ENCODE data around the gene TRA2A. TPM values are rescaled to one million over a fixed set of nuclear protein-coding genes. Genes with fewer than 3 reads are reported as not detected.

The TRA2A gene
- total and polyA plus RNA-seq, 9 of the 15 experiments (the other 6 are each of a cell fraction or from before 2014, with no cell fraction given), result 22.7 to 210 (median 73.9) TPM

GRCh38 chr7:23477157-23477499, 54.7 kb downstream of the TRA2A start:
- no peaks in the 10 kb centered on the region for H4K20me1 ChIP-seq (replicated peaks; ENCODE audit: control insufficient read depth, insufficient read depth, low read length)
- peaks cover 2 to 9% of the 10 kb centered on the region in 2 experiments; a peak in 2 of 5 replicates for H3K4me1 ChIP-seq (replicated peaks in 1 of 2; ENCODE audit: control insufficient read depth in 2 of 2, insufficient read depth in 2 of 2, low read length in 2 of 2)
- H3K27me3 ChIP-seq (ENCODE audit: control insufficient read depth in 2 of 2, insufficient read depth in 2 of 2, low read length in 2 of 2), result no peaks in the 10 kb centered on the region
- ChIA-PET POLR2A (interaction anchor here (0.6 to 0.9 kb wide), 4 partner anchors 13 to 348 kb away, joined by 3 to 6 read pairs (median 3); partner anchors contain the start of gene CCDC126), CTCF (ENCODE audit: low intra/inter-chr PET ratio) (no interaction called here)
- 0 out of 3 replicates have a peak, but pooled peaks cover 2% of the 10 kb centered on the region for H3K36me3 ChIP-seq (ENCODE audit: control insufficient read depth, insufficient read depth, low read length)
- peak overlapping the region; percentile 66; the same call in 1 of the 2 replicates for H3K4me3 ChIP-seq
- WGBS (ENCODE audit: insufficient coverage, low coverage, missing lambda C conversion rate), result 76% methylated on average over 1 of the region's 1 CpG
- in situ Hi-C loops (cut with MboI), result no loop called here
- intact Hi-C loops (cut with micrococcal nuclease), result no loop called here
- DNase-seq (ENCODE audit: extremely low read depth in 1 of 4, low spot score in 3 of 4), result no peak
- no peak overlapping the region for H2AFZ ChIP-seq (ENCODE audit: low read depth, low read length)
- TF ChIP-seq ZNF134 (CRISPR knock-in tag; conservative IDR thresholded peaks at IDR 0.05) (no peak), FUS (optimal IDR thresholded peaks at IDR 0.05; ENCODE audit: low read depth, low read length) (no peak), KDM1A (IDR thresholded peaks at IDR 0.05) (peak; percentile 72 to 84)
- H3K9me3 ChIP-seq (replicated peaks; ENCODE audit: control insufficient read depth, insufficient read depth, low read depth, low read length), result no peaks in the 10 kb centered on the region
- no TSS peak for BruUV-seq (replicated peaks)
- ATAC-seq, result no peak
- H3K9ac ChIP-seq (ENCODE audit: insufficient read depth in 1 of 2, low read depth in 2 of 2, low read length in 2 of 2), result peak overlapping the region in 1 of 2 experiments; percentile 98; a peak in 2 of 4 replicates
- H3K79me2 ChIP-seq (ENCODE audit: control insufficient read depth, insufficient read depth, low read length), result peaks cover 66% of the 10 kb centered on the region
- no peaks in the 10 kb centered on the region for H3K9me1 ChIP-seq (ENCODE audit: control insufficient read depth, insufficient read depth, low read length)
- H3K4me2 ChIP-seq (ENCODE audit: insufficient read depth, low read length), result peak overlapping the region; percentile 73
- FAIRE-seq, result no peak
- H3K27ac ChIP-seq (ENCODE audit: extremely low read depth, low read depth, low read length), result no peak overlapping the region

GRCh38 chr7:23476286-23477156, 55.3 kb downstream of the TRA2A start:
- H3K9ac ChIP-seq (ENCODE audit: insufficient read depth in 1 of 2, low read depth in 2 of 2, low read length in 2 of 2), result peak overlapping the region in 1 of 2 experiments; percentile 98; a peak in 3 of 4 replicates
- no peaks in the 10 kb centered on the region for H3K27me3 ChIP-seq (ENCODE audit: control insufficient read depth in 2 of 2, insufficient read depth in 2 of 2, low read length in 2 of 2)
- ATAC-seq (peak; percentile 0; the same call in 1 of the 3 replicates), FAIRE-seq (no peak), DNase-seq (ENCODE audit: extremely low read depth in 1 of 4, low spot score in 3 of 4) (peak in 2 of 4 experiments; percentile 16 to 34)
- peak overlapping the region; percentile 73 for H3K4me2 ChIP-seq (ENCODE audit: insufficient read depth, low read length)
- intact Hi-C loops (cut with micrococcal nuclease), result no loop called here
- H3K9me1 ChIP-seq (ENCODE audit: control insufficient read depth, insufficient read depth, low read length), result no peaks in the 10 kb centered on the region
- no TSS peak for BruUV-seq (replicated peaks)
- no peaks in the 10 kb centered on the region for H3K9me3 ChIP-seq (replicated peaks; ENCODE audit: control insufficient read depth, insufficient read depth, low read depth, low read length)
- peaks cover 2 to 9% of the 10 kb centered on the region in 2 experiments; a peak in 2 of 5 replicates for H3K4me1 ChIP-seq (replicated peaks in 1 of 2; ENCODE audit: control insufficient read depth in 2 of 2, insufficient read depth in 2 of 2, low read length in 2 of 2)
- H2AFZ ChIP-seq (ENCODE audit: low read depth, low read length), result no peak overlapping the region
- no peaks in the 10 kb centered on the region for H4K20me1 ChIP-seq (replicated peaks; ENCODE audit: control insufficient read depth, insufficient read depth, low read length)
- H3K4me3 ChIP-seq, result peak overlapping the region; percentile 66
- in situ Hi-C loops (cut with MboI), result no loop called here
- ChIA-PET CTCF (ENCODE audit: low intra/inter-chr PET ratio) (interaction anchor here (0.5 kb wide), 1 partner anchor 31 kb away, joined by 3 read pairs; no protein-coding TSS in a partner anchor), POLR2A (interaction anchor here (0.6 to 0.9 kb wide), 3 partner anchors 13 to 121 kb away, joined by 3 read pairs; partner anchors contain the start of gene CCDC126)
- H3K79me2 ChIP-seq (ENCODE audit: control insufficient read depth, insufficient read depth, low read length), result peaks cover 72% of the 10 kb centered on the region
- 0 out of 3 replicates have a peak, but pooled peaks cover 2% of the 10 kb centered on the region for H3K36me3 ChIP-seq (ENCODE audit: control insufficient read depth, insufficient read depth, low read length)
- H3K27ac ChIP-seq (ENCODE audit: extremely low read depth, low read depth, low read length), result peak overlapping the region; percentile 93
- TF ChIP-seq OTX1 (CRISPR knock-in tag; IDR thresholded peaks at IDR 0.05) (no peak), CLOCK (CRISPR knock-in tag; IDR thresholded peaks at IDR 0.05; ENCODE audit: borderline replicate concordance) (no peak), NONO (IDR thresholded peaks at IDR 0.05; ENCODE audit: low read depth in 2 of 2, low read length in 1 of 2) (0 out of 4 replicates have a peak, but pooled peaks of 1 of the 2 experiments have one; percentile 20), EP400 (IDR thresholded peaks at IDR 0.05) (0 out of 2 replicates have a peak, but pooled peaks have one; percentile 14), CTBP1 (IDR thresholded peaks at IDR 0.05; ENCODE audit: borderline replicate concordance) (no peak), MXI1 (IDR thresholded peaks at IDR 0.05; ENCODE audit: low read depth, low read length) (no peak)

Measured in K562 (cell line).